Measurements from ENCODE around the gene NKTR. TPM values are rescaled to one million over a fixed set of nuclear protein-coding genes. Genes with fewer than 3 reads are reported as not detected.

NKTR gene
- total and polyA plus RNA-seq, 2 of the 13 experiments (the other 11 are each of a cell fraction or from before 2014, with no cell fraction given): 41.3 to 59.6 TPM

DNA sequence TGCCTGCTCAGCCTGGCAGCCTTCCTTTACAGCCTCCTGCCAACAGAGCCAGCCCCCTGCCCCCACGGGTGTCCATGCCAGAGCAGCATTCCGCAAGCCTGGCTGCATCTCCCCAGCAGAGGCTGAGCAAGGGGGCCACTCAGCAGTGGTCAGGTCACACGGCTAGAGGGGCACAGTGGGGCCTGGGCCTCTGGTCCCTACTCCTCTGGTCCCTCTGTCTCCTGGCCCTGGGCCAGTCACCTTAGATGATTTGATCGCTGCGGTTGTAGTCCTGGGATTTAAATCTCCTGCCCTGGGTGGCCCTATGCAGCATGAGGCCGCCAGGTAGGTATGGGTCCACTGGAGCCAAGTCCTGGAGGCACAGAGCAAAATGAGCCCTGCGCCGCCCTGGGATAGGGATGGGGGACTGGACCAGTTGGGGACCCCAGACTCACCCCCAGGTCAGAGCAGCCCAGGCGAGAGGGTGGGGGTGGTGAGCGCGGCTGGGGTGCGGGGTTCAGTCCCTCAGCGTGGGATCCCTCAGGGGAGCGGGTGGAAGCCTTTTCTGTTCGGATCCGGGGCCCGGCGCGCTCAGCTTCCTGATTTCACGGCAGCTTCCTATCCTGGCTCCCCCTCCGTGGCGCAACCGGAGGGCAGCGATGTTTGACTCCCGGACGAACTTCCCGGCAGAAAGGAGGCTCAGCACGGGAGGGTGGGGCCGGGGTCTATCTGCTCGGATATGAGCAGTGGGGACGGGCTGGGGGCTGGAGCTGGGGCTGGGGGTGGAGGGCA is 53.3 kb downstream of the NKTR start, which contains the start of gene ZBTB47:
TSS of gene ZBTB47 (plus strand) at position 138 of the 771 bp plus-strand sequence. CDS start 4,659 bp downstream, outside the sequence.
- ATAC-seq (peak; percentile 25), DNase-seq (ENCODE audit: low spot score) (no peak), FAIRE-seq (no peak)
- Histone ChIP-seq H3K79me2 (ENCODE audit: insufficient read depth, low read length) (peaks cover 7% of the 10 kb centered on the region), H3K4me1 (ENCODE audit: insufficient read depth, low read length) (peaks cover 62% of the 10 kb centered on the region), H3K9ac (ENCODE audit: insufficient read depth, low read depth, low read length) (peak within 1 kb of the TSS; percentile 80), H3K4me3 (replicated peaks in 1 of 3; ENCODE audit: insufficient read depth in 1 of 3, low read depth in 2 of 3, low read length in 3 of 3) (peak within 1 kb of the TSS; percentile 71 to 89 (median 83)), H4K20me1 (ENCODE audit: insufficient read depth, low read length) (no peaks in the 10 kb centered on the region), H3K9me3 (ENCODE audit: low read length) (no peaks in the 10 kb centered on the region), H2AFZ (ENCODE audit: low read length) (no peak within 1 kb of the TSS), H3K27ac (ENCODE audit: extremely low read length, insufficient read depth, low read length) (peak within 1 kb of the TSS; percentile 59), H3K27me3 (ENCODE audit: control insufficient read depth in 1 of 2, insufficient read depth in 2 of 2, low read length in 2 of 2) (no peaks in the 10 kb centered on the region), H3K4me2 (ENCODE audit: low read depth, low read length) (peak within 1 kb of the TSS; percentile 90), H3K36me3 (replicated peaks in 1 of 2; ENCODE audit: control insufficient read depth in 1 of 2, insufficient read depth in 2 of 2, low read length in 2 of 2) (no peaks in the 10 kb centered on the region)
- POLR2A ChIA-PET: interaction anchor here (1.0 to 1.7 kb wide), 4 partner anchors 40 to 92 kb away, joined by 3 to 8 read pairs (median 4); partner anchors contain the start of genes NKTR and SS18L2
- intact Hi-C loops (cut with micrococcal nuclease; ENCODE audit: unreplicated experiment) (loop anchor here (5.0 kb wide), 3 partner anchors 79 to 179 kb away; no protein-coding TSS in a partner anchor), in situ Hi-C loops (cut with HindIII; ENCODE audit: extremely low pct_ligation_motif_present, low pct_unique_long_range_greater_than_20kb) (loop anchor here (5.0 kb wide), 1 partner anchor 94 kb away; no protein-coding TSS in a partner anchor)
- no TSS peak for BruUV-seq (replicated peaks)
- 0% methylated on average over 3 of the region's 31 CpGs for WGBS (ENCODE audit: low lambda C conversion rate)
- CTCF ChIA-PET (ENCODE audit: low intra/inter-chr PET ratio, low total read pairs): no interaction called here
- TF ChIP-seq NCOA1 (CRISPR knock-in tag; IDR thresholded peaks at IDR 0.05) (no peak), ZFP90 (CRISPR knock-in tag; IDR thresholded peaks at IDR 0.05; ENCODE audit: borderline replicate concordance) (no peak; the same call in 1 of the 2 replicates), SALL1 (CRISPR knock-in tag; IDR thresholded peaks at IDR 0.05) (peak; percentile 21; the same call in 1 of the 2 replicates), ARHGAP35 (CRISPR knock-in tag; IDR thresholded peaks at IDR 0.05; ENCODE audit: borderline replicate concordance) (0 out of 2 replicates have a peak, but pooled peaks have one; percentile 9), AKAP8 (CRISPR knock-in tag; IDR thresholded peaks at IDR 0.05) (no peak), EEA1 (CRISPR knock-in tag; IDR thresholded peaks at IDR 0.05; ENCODE audit: borderline replicate concordance) (0 out of 2 replicates have a peak, but pooled peaks have one; percentile 47), ZNF501 (CRISPR knock-in tag; IDR thresholded peaks at IDR 0.05) (0 out of 2 replicates have a peak, but pooled peaks have one; percentile 37), MED8 (CRISPR knock-in tag; IDR thresholded peaks at IDR 0.05; ENCODE audit: insufficient replicate concordance) (no peak), NPAS2 (CRISPR knock-in tag; IDR thresholded peaks at IDR 0.05; ENCODE audit: borderline replicate concordance) (no peak), ZNF577 (CRISPR knock-in tag; IDR thresholded peaks at IDR 0.05; ENCODE audit: borderline replicate concordance, low read depth) (no peak), FOXK2 (IDR thresholded peaks at IDR 0.05) (no peak), ZNF430 (CRISPR knock-in tag; IDR thresholded peaks at IDR 0.05) (no peak), NFKB2 (CRISPR knock-in tag; IDR thresholded peaks at IDR 0.05; ENCODE audit: borderline replicate concordance) (peak; percentile 27; the same call in 1 of the 2 replicates), HNRNPLL (IDR thresholded peaks at IDR 0.05; ENCODE audit: low read depth, low read length, poor library complexity, severe bottlenecking) (peak; percentile 40), NFKBIZ (CRISPR knock-in tag; IDR thresholded peaks at IDR 0.05) (no peak), NONO (IDR thresholded peaks at IDR 0.05) (no peak), NONO (CRISPR knock-in tag; conservative IDR thresholded peaks at IDR 0.05) (peak; percentile 16; the same call in 1 of the 2 replicates)
- TF ChIP-seq, protein P1, sequence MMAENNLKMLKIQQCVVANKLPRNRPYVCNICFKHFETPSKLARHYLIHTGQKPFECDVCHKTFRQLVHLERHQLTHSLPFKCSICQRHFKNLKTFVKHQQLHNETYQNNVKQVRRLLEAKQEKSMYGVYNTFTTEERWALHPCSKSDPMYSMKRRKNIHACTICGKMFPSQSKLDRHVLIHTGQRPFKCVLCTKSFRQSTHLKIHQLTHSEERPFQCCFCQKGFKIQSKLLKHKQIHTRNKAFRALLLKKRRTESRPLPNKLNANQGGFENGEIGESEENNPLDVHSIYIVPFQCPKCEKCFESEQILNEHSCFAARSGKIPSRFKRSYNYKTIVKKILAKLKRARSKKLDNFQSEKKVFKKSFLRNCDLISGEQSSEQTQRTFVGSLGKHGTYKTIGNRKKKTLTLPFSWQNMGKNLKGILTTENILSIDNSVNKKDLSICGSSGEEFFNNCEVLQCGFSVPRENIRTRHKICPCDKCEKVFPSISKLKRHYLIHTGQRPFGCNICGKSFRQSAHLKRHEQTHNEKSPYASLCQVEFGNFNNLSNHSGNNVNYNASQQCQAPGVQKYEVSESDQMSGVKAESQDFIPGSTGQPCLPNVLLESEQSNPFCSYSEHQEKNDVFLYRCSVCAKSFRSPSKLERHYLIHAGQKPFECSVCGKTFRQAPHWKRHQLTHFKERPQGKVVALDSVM (CRISPR knock-in tag; IDR thresholded peaks at IDR 0.05): no peak
- TF ChIP-seq, protein P2, sequence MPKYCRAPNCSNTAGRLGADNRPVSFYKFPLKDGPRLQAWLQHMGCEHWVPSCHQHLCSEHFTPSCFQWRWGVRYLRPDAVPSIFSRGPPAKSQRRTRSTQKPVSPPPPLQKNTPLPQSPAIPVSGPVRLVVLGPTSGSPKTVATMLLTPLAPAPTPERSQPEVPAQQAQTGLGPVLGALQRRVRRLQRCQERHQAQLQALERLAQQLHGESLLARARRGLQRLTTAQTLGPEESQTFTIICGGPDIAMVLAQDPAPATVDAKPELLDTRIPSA (CRISPR knock-in tag; IDR thresholded peaks at IDR 0.05; ENCODE audit: borderline replicate concordance): no peak
- TF ChIP-seq, protein P3, sequence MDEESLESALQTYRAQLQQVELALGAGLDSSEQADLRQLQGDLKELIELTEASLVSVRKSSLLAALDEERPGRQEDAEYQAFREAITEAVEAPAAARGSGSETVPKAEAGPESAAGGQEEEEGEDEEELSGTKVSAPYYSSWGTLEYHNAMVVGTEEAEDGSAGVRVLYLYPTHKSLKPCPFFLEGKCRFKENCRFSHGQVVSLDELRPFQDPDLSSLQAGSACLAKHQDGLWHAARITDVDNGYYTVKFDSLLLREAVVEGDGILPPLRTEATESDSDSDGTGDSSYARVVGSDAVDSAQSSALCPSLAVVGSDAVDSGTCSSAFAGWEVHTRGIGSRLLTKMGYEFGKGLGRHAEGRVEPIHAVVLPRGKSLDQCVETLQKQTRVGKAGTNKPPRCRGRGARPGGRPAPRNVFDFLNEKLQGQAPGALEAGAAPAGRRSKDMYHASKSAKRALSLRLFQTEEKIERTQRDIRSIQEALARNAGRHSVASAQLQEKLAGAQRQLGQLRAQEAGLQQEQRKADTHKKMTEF (CRISPR knock-in tag; IDR thresholded peaks at IDR 0.05): peak; percentile 17; the same call in 1 of the 2 replicates
